GM19238 (cell line): ENCODE results near the gene CTIF.

Source experiments
- DNase-seq: peaks from one replicate; pipeline ENCODE4 v3.0.0; 2011; ENCODE audit warnings: low spot score; ENCODE audit not compliant: insufficient read length

CTIF gene

DNA sequence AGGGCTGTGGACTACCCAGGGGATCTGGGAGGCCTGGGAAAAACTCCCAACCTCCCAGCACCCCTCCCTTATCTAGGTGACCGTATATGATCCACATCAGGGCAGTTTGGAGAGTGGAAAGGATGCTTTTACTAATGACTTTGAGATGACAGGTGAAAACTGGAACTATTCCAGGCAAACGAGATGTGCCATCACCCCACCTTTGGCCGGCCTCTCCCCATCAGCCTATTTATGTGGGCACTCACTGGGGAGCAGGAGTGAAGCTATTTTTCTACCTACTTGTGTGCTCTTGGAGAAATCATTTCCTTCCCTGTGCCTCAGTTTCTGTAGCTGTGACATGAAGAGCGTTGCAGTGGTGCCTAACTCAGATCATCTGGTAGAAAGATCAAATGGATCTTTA, 304.8 kb downstream of the CTIF start:
- no peak for DNase-seq

DNA sequence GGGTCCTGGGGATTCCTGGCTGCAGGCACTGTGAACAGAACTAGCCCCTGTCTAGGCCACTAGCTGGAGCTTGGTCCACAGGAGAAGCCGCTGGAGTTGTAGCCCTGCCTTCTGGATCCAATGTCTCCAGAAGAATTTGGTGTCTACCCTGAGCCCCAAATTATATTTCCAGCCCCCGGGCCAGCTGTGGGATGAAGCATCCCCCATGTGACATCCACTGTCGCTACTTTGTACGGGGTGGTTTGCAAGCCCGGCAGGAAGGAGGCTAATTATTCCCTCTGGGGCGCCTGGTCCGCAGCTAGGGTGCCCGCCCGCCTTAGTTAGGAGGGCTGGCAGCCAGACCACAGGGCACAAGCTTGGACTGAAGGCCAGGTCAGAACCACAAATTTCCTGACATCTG, 305.4 kb downstream of the CTIF start:
- DNase-seq: no peak

DNA sequence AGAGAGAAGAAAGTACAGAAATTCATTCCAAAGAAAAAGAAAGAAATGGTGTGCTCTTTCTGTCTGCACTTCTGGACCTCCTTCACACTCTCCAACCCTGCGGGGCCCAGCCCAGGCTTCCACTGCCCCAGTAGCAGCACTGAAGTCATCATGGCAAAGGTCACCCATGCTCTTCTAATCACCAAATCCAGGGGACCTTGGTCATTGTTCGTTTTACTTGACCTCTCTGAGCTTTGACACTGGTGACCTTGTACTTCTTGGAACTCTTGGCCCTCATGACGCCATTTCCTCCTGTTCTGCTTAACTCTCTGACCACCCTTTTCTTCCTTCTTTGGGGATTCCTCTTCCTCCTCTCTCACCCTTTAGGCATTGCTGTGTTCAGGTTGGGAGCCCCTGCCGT, 306.3 kb downstream of the CTIF start:
- no peak for DNase-seq

DNA sequence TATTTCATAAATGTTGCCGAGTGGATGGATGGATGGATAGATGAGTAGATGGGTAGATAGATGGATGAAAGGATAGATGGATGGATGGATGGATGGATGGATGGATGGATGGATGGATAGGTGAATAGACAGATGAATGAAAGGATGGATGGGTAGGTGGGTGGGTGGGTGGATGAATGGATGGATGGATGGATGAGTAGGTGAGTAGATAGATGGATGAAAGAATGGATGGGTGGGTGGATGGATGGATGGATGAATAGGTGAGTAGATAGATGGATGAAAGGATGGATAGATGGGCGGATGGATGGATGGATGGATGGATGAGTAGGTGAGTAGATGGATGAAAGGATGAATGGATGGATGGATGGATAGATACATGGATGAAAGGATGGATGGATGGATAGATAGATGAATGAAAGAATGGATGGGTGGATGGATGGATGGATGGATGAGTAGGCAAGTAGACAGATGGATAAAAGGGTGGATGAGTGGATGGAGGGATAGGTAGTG, 307.6 kb downstream of the CTIF start:
- DNase-seq: no peak

DNA sequence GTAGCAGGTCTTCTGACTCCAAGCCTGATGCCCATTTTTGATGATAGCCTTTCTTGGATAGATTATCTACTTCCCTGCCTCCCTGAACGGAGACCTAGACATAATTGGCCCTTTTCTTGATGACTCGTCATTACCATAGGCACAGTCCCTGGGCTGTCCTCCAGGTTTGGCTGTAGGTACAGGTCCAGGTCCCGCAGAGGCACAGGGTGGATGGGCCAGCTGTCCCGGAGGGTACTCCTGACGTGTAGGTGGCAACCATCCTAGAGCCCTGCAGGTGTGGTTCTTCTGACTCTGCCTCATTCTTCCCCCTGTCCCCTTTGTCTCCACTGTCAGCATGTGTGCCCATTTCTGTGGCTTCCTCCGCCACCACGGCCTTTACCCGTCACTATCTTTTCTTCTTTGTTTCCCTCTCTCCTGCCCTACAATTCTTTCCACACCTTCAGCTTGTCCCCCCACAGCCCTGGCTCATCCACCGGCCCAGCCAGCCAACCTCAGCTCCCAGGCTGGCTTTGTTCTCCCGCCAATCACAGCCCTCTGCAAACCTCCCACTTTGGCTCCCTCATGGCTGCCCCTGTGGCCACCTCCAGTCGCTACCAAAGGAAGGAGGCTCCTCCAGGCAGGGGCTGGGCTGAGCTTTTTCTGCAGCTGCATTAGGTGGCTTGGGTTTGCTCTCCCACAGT, 309.1 kb downstream of the CTIF start:
- no peak for DNase-seq

DNA sequence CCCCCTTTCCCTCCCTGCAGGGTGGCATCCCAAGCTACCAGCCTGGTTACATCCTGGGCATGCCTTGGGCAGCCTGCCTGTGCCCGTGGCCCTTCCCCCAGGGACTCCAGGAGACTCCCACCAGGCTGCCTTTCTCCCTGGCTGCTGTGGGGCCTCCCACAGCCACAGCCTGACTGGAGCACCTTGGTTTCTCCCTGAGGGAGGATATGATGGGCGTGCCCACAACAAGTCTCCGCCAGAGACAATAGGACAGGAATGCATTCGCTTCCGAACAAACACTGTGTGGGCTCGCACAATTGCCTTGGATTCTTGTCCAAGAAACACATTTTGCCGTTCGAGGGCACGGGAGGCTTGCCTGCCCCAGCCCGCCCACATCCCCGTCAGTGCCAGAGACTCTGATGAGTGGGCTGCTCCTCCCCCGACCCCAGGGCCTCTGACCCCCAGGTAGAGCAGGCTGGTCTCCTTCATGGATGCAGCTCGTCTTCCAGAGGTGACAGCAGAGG, 309.9 kb downstream of the CTIF start:
- DNase-seq: no peak

DNA sequence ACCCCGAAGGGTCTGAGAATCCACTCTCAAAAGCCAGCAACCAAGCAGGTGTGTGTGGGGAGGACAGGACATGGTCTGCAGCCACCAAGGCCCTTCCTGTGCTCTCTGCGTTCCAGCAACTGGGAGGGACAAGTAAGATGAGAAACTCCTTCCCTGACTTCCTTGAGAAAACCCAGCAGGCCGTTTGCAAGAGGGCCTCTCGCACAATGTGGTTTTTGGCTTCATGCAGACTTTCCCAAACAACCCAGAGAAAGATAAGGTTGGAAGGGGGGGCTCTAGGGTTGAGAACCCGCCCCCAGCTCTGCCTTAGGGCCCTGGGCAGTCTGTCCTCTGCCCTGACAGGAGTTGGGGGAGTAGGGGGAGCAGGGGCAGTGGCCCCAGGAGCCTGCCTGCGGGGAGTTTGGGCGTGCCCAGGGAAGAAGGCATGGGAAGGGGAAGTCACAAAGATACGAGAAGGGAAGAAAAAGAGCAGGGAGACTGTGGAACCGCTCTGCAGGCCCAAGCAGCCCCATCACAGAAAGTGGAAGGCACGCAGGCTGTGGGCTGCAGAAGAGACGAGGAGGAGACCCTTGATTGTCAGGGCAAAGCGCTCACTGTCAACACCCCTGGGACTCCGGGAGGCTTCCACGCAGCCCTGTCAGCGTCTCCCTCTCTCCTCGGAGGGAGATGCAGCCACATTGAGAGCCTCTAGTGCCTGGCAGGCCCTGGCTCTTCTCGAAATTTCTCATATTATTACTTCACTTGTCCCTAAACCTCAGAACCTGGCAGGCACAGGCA, 312.2 kb downstream of the CTIF start:
- no peak for DNase-seq

DNA sequence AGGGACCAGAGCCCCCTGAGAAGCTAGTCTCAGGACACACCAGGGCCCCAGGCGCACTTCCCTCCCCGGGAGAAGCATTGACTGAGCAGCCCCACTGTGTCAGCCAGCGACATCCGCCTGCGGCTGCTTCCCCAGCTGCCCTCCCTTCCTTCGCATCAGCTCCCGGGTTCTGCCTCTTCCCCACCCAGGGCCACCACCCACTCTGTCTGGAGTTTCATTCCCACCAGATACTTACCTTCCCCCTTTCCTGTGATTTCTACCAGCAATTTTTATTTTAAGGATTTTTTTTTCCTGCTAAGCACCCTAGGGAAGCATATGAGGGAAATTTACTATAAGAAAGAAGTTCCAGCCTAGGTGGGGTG, 312.7 kb downstream of the CTIF start:
- peak; percentile 58 for DNase-seq

DNA sequence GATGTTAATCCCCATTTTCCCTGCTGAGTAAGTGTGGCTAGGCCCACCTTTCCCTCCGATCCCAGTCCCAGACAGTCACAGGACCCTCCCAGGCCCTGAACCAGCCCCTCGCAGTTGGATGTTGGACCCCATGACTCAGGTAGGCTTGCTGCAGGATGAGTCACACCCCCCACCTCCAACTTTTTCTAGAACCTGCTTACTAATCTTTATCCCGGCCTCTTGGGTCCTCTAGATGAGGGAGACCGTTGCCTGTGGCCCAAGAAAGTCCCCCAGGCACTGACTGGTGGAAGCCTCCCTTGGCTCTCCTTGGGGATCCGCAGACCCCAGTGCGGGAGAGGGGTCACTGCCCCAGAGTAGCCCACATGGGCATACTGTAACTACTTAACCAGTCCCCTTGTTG, 313.5 kb downstream of the CTIF start:
- no peak for DNase-seq

DNA sequence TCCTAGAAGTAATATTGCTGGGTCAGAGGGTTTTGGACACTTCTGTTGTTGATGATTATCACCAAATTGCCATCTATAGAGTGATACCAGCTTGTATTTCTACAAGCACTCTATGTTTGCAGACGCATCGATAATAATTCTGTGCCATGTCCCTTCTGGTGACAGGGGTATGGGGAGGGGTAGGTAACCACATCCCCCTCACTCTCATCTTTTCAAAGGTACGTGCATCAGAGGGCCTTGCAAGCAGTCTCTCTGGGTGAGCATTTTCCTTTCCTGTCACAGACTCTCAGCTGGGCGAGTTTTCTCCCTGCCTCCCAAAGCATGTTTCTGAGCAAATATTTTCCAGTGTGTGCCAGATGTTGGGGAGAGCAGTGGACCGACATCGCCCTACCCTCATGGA, 314.0 kb downstream of the CTIF start:
- no peak for DNase-seq

DNA sequence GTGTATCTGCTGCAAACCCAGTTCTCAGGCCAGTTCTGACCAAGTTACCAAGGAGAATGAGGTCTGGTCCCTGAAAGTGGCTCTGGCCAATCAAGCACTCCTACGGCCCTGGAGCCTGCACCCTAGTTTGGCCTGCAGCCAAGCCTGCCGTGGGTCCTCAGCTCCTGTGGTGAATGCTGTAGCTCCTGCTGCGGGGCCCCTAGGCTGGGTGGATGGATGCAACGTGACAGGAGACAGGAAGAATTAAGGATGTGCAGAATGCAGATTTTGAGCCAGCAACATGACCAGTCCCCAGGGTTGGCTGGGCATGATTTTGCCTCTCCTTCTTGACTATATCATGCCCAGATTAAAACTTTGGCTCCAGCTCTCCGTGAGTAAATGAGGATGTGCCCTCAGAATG, 314.8 kb downstream of the CTIF start:
- no peak for DNase-seq

DNA sequence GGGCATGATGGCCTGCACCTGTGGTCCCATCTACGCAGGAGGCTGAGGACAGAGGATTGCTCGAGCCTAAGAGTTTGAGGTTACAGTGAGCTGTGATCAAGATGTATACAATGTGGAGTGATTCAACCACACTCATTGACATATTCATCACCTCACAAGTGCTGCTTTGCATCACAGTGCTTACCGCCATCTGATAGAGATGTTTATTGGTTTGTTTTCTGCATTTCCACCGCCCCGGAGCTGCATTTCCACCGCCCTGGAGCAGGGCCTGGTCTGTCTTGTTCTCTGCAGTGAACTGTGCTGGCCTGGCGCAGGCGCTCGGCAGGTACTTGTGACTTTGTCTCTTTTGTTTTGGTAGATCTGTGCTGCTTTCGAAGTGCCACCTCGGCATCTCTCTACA, 315.9 kb downstream of the CTIF start:
- DNase-seq: no peak

DNA sequence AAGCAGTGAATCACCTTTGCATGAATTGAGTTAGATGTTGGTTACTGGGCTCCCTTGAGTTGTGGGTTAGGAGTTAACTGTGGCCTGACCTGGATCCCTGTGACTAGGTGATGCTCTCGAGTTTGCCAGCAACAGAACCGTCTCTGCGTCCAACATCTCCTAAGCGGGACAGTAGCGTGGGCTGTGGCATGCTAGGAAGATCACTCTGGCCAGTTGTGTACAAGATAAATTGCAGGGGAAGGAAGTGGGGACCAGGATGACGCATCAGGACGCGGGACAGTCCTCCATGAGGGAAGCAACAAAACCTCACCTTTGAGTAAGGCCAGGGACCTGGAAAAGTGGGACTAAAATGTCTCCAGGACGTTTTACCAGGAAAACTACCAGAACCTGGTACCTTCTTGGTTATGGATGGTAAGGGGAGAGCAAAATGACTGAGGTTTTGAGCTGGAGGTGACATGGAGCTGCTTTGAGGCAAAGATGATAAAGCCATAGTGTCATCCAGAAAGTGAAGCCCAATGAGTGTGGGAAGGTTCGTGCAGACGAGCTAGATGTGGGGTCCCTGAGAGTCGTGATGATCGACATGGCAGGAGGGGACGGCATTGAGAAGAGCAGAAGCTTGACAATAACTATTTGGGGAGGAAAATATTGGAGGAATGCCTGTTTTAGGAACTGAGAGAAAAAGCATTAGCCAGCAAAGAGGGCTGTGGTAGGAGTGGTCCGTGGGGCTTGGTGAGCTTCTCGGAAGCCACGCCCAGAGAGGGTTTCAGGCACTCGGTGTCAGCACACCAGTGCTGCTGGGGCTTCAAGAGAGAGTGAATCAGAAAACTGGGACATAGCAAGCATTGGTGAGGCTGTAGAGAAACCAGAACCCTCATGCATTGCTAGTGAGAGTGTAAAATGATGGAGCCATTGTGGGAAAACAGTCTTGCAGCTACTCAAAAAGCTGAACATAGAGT, 316.9 kb downstream of the CTIF start:
- no peak for DNase-seq

DNA sequence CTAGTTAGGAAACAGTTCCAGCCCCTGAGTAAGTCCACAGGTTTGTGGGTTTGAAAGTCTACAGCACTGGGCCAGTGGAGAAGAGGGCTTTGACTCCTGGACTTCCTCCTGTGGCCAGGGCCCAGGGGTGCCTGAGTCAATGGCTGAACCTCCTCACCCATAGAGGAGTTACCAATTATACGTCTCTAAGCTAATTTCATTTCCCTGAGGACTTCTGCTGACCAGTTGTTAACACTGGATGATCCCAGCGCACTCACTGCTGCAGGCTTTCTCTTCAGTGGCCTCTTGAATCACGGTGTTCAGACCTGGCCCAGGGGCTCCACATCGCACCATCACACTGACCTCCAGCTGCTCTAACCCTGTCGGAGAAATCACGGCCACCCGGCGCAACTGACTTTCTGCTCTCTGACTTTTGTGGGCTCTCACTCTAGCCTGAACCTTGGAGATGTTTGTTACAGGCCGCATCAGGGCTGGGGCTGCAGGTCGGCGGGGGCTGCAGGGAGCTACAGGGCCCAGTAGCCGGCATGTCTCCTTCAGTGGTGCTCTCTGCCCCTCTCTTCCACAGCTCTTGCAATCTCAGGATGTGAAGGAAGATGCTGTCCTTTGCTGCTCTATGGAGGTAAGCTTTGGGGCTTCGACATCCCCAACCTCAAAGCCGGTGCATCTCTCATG, 318.3 kb downstream of the CTIF start:
- no peak for DNase-seq

DNA sequence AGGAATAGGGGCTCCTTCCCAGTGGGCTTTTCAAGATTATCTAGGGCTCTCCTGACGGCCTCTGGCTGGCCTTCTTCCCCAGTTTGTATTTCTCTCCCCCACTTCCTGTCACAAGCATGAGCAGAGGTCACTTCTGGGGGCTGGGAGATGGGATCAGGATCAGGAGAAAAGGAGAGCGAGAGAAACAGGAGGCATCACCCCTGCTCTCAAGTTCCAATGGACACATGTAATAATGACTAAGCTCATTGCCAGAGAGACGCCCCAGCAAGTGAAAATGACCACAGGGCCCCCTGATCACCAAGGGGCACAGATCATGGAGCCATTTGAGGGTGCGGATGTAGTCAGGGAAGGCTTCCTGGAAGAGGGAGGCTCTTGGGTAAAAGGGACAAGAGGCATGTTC, 319.8 kb downstream of the CTIF start:
- no peak for DNase-seq

DNA sequence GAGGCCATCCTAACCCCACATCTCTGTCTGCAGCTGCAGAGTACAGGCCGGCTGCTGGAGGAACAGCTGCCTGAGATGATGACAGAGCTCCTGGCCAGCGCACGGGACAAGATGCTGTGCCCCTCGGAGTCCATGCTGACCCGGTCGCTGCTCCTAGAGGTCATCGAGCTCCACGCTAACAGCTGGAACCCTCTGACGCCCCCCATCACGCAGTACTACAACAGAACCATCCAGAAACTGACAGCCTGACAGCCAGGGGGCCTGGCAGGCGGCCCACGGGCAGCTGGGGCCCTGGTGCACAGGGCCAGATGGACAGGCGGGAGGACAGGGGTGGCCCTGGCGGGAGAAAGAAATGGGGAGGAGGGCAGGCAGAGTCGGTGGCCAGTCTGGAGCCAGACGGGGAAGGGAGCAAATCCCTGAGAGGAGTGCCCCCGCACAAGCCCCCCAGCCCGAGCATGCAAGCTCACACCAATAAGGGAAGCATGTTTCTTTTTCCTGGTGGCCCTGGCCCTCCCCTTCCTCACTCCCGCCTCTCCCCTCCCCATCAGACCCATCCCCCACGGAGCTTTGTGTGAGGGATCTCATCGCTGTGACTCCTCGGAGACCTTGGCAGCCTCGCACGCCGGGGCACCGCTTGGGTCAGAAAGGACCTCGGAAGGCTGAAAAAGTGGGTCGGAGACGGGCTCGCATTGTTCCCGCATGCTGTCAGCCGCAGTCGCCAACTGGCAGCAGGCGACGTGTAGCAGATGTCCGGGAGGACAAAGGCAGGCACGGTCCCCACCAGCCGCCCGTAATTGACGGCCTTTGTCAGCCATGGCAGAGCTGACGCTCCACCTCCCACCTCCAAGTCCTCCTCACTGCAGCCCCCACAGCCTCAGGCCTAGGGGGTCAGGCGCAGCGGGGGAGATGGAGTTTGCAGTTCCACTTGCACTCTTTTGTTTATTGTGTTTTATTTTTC, 320.8 kb downstream of the CTIF start:
- no peak for DNase-seq

DNA sequence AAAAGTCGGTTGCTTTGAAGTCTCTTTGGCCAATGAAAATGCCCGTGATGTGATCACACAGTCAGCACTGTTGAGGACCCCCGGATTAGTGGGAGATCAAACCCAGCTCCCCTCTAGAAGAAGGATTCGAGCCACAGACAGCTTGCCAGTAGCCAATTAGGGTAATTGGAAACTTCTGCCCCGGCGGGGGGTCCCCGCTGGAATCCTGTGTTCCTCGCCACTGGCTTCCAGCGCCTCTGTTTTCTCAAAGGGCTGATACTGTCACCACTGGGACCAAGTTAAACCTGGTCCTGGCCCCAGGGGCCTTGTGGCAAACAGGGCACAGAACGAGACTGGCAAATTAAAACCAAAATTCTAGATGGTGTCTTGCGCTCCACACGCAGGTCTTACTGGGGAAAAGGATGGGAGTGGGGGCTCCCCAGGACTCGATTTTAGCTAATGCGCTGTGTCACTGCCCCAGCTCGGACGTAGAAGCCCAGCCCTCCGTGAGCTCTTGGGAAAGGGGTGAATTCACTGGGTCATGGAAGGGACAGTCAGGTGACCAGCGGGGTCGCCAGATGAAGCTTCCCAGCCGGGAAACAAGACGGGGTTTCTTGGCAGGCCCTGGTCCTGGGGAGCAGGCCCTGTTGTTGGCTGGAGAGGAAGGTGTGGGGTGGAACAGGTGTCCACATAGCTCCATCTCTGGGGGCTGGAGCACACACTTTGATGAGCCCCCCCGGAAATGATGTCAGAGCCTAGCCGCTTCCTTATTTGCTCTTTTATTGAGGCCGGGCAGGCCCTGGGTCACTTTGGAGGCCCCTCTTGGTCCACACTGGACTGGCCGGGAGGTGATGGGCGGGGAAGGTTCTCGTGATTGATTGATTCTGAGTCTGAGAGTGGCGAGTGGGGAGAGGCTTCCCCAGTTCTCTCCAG, 321.7 kb downstream of the CTIF start:
- no peak for DNase-seq

DNA sequence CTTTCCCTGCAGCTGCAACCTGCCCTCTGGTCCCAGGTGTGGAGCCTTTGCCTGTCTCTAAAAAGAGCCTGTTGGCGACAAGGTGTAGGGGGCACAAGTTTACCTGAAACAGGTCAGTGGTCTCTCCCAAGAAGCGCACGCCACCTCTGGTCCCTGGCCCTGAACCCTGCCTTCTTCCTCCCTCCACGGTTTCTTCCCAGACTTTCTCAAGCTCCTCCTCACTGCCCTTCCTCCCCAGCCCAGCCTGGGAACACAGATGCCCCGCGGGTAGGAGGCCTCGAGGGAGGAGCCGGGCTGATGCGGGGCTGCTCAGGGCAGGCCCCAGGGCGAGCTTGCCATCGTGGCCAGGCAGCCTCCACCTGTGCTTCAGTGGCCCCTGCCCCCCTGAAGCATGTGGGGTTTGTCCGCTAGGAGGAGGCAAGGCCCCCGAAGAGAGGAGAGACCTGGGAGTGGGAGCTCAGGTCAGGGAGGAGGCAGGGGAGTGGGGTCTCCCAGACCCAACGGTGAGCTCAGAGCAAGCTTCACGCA, 322.4 kb downstream of the CTIF start:
- no peak for DNase-seq

DNA sequence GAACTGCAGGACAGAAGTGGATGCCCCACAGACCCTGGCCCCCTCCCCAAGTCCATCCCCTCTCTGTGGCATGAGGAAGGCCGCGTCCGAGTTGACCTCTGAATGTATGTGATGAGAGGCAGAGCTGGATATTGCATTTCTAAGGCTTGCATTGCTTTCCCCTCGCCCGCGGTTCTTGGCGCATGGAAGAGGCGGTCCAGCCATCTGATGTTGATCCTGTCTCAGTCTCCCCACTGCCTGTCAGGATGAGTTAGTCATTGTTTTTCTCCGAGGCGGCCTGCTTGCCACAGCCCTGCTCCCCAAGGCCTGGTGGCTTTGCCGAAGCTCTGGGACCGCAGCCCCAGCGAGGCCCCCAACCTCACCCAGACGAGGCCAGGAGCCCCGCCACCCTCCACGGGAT, 323.3 kb downstream of the CTIF start:
- no peak for DNase-seq
